ENCODE results near the gene IL18RAP.

Gene IL18RAP, protein sequence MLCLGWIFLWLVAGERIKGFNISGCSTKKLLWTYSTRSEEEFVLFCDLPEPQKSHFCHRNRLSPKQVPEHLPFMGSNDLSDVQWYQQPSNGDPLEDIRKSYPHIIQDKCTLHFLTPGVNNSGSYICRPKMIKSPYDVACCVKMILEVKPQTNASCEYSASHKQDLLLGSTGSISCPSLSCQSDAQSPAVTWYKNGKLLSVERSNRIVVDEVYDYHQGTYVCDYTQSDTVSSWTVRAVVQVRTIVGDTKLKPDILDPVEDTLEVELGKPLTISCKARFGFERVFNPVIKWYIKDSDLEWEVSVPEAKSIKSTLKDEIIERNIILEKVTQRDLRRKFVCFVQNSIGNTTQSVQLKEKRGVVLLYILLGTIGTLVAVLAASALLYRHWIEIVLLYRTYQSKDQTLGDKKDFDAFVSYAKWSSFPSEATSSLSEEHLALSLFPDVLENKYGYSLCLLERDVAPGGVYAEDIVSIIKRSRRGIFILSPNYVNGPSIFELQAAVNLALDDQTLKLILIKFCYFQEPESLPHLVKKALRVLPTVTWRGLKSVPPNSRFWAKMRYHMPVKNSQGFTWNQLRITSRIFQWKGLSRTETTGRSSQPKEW

DNA sequence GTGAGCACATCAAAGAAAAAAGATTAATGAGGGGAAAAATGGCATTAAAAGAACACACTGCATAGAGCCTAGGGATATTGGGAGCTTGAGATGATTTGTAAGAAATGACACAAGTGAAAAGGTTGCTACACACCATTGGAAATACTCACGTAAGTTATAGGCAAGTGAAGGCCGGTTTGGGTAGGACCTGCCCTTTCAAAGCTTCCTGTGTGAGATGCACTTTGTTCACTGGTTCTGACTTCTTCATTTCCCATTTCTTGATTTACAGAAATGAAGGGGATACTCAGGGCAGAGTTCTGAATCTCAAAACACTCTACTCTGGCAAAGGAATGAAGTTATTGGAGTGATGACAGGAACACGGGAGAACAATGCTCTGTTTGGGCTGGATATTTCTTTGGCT lies at the start of gene IL18RAP:
Gene IL18RAP, plus strand, starts transcription at position 251 of the 400 bp plus-strand sequence. Its CDS starts 118 bp downstream, at position 369.
- Histone ChIP-seq H3K36me3 (ENCODE audit: insufficient read depth, low read length) (no peaks in the 10 kb centered on the region), H3K79me2 (ENCODE audit: control insufficient read depth, insufficient read depth, low read length, unreplicated experiment) (no peaks in the 10 kb centered on the region), H2AFZ (ENCODE audit: low read length, unreplicated experiment) (no peak within 1 kb of the TSS), H3K27me3 (ENCODE audit: insufficient read depth, low read length) (peaks cover 49% of the 10 kb centered on the region), H3K4me1 (ENCODE audit: control insufficient read depth, insufficient read depth, low read length, unreplicated experiment) (peaks cover 4% of the 10 kb centered on the region), H3K27ac (ENCODE audit: low read depth, low read length) (no peak within 1 kb of the TSS), H3K4me3 (ENCODE audit: low read depth, low read length) (no peak within 1 kb of the TSS)

DNA sequence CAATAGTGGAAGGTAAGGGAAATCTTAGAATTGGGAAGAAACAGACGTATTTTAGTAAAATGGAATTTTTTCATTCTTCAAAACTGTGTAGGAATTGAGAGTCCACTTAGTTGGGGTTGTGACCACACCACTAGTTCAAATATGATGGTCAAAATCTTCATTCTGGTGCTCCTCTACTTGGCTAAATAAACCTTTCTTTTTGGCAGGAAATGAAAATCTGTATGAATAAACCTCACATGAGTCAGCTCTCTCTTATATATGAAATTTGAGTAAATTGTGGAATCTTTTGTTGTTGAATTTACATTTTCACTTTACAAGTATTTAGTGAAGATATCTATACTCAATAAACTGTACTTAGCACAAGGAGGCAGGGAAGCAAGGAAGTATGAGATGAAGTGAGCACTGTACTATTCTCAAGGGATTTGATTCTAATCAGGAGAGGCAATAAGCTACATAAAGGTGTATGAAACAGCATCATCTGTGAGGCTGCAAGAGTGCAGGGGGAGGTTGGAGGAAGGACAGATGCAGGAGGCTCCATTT lies 46.8 kb upstream of the IL18RAP start:
- H3K36me3 ChIP-seq (ENCODE audit: insufficient read depth, low read length) = peaks cover 3% of the 10 kb centered on the region; the same call in 1 of the 2 replicates
- no peaks in the 10 kb centered on the region for H3K27me3 ChIP-seq (ENCODE audit: insufficient read depth, low read length)
- no peak overlapping the region for H3K27ac ChIP-seq (ENCODE audit: low read depth, low read length)
- H3K4me3 ChIP-seq (ENCODE audit: low read depth, low read length) = no peak overlapping the region
- no peak overlapping the region for H2AFZ ChIP-seq (ENCODE audit: low read length, unreplicated experiment)
- peaks cover 8% of the 10 kb centered on the region for H3K4me1 ChIP-seq (ENCODE audit: control insufficient read depth, insufficient read depth, low read length, unreplicated experiment)
- H3K79me2 ChIP-seq (ENCODE audit: control insufficient read depth, insufficient read depth, low read length, unreplicated experiment) = no peaks in the 10 kb centered on the region

DNA sequence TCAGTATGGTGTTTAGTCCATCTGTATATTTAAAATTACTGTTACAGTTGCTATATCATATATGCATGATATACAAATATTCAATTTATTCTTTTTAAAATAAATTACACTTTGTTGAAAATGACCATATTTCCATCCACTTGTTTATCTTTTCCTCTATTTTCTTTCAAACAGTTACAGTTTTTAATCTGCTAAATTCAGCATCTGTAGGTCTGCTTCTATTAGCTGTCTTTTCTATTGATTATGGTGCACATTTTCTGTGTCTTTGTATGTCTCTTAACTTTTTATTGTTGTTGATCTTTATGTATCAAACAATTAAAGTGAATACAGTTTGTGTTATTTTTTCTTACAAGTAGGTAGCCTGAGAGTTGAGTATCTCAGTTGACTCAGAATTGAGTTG lies 39.2 kb upstream of the IL18RAP start:
- Histone ChIP-seq H3K79me2 (ENCODE audit: control insufficient read depth, insufficient read depth, low read length, unreplicated experiment) (no peaks in the 10 kb centered on the region), H3K27ac (ENCODE audit: low read depth, low read length) (no peak overlapping the region)

DNA sequence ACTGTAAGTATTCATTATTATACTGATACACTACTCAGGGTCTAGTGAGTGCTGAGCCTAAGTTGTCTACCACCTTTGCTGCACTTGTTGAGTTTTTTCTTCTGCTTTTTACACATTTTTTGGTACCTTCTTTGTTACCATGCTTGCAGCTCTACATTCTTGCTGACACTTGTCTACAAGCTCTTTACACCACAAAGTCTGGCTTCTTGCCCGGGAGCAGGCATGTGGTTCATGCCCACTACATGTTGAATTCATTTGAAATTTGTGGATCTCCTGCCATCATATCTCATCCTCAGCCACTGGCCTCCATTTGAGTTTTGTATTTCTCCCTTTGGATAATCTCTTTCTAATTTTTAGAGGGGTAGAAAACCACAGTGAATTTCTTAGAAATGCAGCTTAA lies 37.4 kb upstream of the IL18RAP start:
- no peaks in the 10 kb centered on the region for H3K27me3 ChIP-seq (ENCODE audit: insufficient read depth, low read length)
- H3K79me2 ChIP-seq (ENCODE audit: control insufficient read depth, insufficient read depth, low read length, unreplicated experiment) = no peaks in the 10 kb centered on the region
- H3K27ac ChIP-seq (ENCODE audit: low read depth, low read length) = no peak overlapping the region
- H3K4me1 ChIP-seq (ENCODE audit: control insufficient read depth, insufficient read depth, low read length, unreplicated experiment) = no peaks in the 10 kb centered on the region
- H2AFZ ChIP-seq (ENCODE audit: low read length, unreplicated experiment) = no peak overlapping the region
- no peak overlapping the region for H3K4me3 ChIP-seq (ENCODE audit: low read depth, low read length)
- peaks cover 13% of the 10 kb centered on the region for H3K36me3 ChIP-seq (ENCODE audit: insufficient read depth, low read length)

More for the DNA sequence above, 39.2 kb upstream of the IL18RAP start:
- Histone ChIP-seq H3K4me1 (ENCODE audit: control insufficient read depth, insufficient read depth, low read length, unreplicated experiment) (no peaks in the 10 kb centered on the region), H3K27me3 (ENCODE audit: insufficient read depth, low read length) (no peaks in the 10 kb centered on the region), H3K4me3 (ENCODE audit: low read depth, low read length) (no peak overlapping the region), H2AFZ (ENCODE audit: low read length, unreplicated experiment) (no peak overlapping the region), H3K36me3 (ENCODE audit: insufficient read depth, low read length) (peaks cover 13% of the 10 kb centered on the region)

DNA sequence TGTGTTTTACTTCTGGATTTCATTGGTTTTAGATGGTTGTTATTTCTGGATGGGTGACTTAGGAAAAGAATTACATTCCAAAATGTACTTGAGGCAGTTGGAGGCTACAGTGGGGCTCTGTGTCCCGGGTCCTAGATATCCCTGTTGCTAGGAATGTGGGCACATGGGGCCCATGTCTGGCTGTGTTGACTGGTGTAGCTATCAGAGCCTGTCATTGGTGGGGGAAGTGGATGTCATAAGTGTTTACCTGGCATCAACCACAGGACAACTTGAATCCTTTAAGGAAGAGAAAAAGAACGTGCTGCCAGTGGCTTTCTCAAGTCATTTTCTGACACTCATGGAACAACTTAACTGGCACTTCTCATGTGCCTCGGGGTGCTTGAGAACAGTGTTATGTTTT lies 37.0 kb upstream of the IL18RAP start:
- Histone ChIP-seq H3K36me3 (ENCODE audit: insufficient read depth, low read length) (peaks cover 13% of the 10 kb centered on the region), H3K27me3 (ENCODE audit: insufficient read depth, low read length) (no peaks in the 10 kb centered on the region), H3K27ac (ENCODE audit: low read depth, low read length) (no peak overlapping the region), H3K4me1 (ENCODE audit: control insufficient read depth, insufficient read depth, low read length, unreplicated experiment) (no peaks in the 10 kb centered on the region), H3K4me3 (ENCODE audit: low read depth, low read length) (no peak overlapping the region), H2AFZ (ENCODE audit: low read length, unreplicated experiment) (no peak overlapping the region), H3K79me2 (ENCODE audit: control insufficient read depth, insufficient read depth, low read length, unreplicated experiment) (no peaks in the 10 kb centered on the region)

DNA sequence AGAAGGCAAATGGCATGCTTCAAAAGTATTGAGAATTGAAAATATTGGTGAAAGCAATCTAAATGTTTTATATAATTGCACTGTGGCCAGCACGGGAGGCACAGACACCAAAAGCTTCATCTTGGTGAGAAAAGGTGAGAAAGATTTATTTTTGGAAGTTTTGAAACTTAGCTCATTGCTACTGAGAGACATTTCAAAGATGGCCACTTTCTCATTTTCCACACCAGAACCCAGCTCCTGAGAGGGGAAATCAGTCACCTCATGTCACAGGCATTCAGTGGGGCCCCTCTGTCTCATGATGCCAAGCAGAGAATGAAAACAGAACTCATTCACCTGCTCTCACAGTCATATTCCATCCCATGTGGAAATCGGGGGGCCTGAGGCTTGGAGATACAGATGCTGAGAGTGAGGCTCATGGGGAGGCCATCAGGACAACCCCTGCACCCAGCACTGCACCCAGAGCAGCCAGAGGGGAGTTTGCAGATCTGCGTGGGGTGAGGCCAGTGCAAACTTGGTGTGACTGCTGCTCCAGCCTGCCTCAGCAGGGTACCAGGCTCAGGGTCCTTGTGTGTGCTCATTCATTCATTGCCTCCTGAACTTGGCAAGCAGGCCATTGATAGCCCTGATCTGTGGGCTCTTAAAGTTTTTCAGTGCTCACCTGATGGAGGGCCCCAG lies 36.0 kb upstream of the IL18RAP start:
- Histone ChIP-seq H3K4me1 (ENCODE audit: control insufficient read depth, insufficient read depth, low read length, unreplicated experiment) (no peaks in the 10 kb centered on the region), H2AFZ (ENCODE audit: low read length, unreplicated experiment) (no peak overlapping the region), H3K4me3 (ENCODE audit: low read depth, low read length) (no peak overlapping the region), H3K79me2 (ENCODE audit: control insufficient read depth, insufficient read depth, low read length, unreplicated experiment) (no peaks in the 10 kb centered on the region), H3K27me3 (ENCODE audit: insufficient read depth, low read length) (no peaks in the 10 kb centered on the region), H3K36me3 (ENCODE audit: insufficient read depth, low read length) (peaks cover 13% of the 10 kb centered on the region), H3K27ac (ENCODE audit: low read depth, low read length) (no peak overlapping the region)

DNA sequence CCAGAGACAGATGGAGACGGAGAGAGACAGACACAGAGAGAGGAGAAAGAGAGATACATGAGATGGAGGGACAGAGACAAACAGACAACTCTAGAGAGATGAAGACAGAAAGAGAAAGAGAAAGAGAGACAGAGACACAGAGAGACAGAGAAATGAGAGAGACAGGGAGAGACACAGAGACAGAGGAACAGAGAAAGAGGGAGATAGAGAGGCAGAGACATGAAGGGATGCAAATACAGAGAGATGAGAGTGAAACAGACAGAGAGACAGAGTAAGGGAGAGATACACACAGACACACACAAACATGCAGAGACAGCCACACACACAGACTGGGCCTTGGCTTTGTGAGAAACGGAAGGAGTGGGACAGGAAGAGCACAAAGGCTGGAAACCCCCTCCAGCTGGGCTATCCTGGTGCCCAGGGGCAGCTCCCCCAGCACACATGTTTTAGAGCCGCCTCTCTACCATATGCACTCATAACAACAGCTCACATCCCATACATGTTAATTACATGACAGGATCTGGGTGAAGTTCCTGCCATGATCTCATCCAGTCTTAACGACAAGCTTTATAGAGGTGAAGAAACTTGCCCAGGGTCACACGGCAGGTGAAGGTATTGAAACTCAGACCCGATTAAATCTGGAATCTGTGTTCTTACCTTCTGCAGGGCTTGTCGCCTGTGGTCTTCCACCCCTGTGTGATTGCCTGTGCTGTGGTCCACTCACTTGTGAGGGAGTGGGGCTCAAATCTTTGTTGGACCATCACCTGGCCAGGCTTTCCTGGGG lies 35.0 kb upstream of the IL18RAP start:
- Histone ChIP-seq H2AFZ (ENCODE audit: low read length, unreplicated experiment) (no peak overlapping the region), H3K36me3 (ENCODE audit: insufficient read depth, low read length) (peaks cover 8% of the 10 kb centered on the region; the same call in 1 of the 2 replicates), H3K27ac (ENCODE audit: low read depth, low read length) (no peak overlapping the region), H3K79me2 (ENCODE audit: control insufficient read depth, insufficient read depth, low read length, unreplicated experiment) (no peaks in the 10 kb centered on the region), H3K27me3 (ENCODE audit: insufficient read depth, low read length) (no peaks in the 10 kb centered on the region), H3K4me3 (ENCODE audit: low read depth, low read length) (no peak overlapping the region), H3K4me1 (ENCODE audit: control insufficient read depth, insufficient read depth, low read length, unreplicated experiment) (no peaks in the 10 kb centered on the region)

DNA sequence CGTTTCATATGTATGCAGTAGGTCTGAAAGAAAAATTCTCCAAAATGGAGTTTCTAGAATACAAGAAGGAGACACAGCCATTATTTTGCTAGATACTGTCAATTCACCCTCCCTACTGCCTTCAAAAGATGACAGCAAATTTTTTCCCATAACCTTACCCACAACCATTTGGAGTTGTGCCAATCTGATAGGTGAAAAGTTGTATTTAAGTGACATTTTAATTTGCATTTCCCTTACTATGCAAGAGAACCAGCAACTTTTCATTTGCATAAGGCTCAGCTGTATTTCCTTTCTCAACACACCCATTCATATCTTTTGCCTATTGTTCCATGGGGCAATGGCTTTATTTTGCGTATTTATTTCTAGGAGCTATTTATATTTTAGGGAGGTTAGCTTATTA lies 31.4 kb upstream of the IL18RAP start:
- Histone ChIP-seq H3K4me1 (ENCODE audit: control insufficient read depth, insufficient read depth, low read length, unreplicated experiment) (no peaks in the 10 kb centered on the region), H3K79me2 (ENCODE audit: control insufficient read depth, insufficient read depth, low read length, unreplicated experiment) (no peaks in the 10 kb centered on the region), H3K4me3 (ENCODE audit: low read depth, low read length) (no peak overlapping the region)

DNA sequence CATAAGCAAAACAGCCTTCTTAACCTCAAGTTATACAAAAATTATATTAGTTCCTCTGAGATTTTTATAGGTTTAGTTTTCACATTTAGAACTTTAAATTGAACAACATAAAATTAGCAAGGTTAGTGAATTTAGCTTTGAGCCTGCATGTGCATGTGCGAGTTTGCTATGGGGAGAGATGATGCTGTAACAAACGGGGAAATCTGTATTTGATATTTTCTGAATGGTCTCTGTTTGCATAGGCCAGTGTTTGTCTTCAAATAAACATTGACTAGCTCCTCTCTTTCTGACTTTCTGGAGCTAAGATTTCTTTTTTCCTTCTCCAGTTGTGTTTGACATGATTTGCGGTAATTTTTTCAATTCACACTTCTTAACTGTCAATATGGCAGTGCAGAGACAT lies 30.9 kb upstream of the IL18RAP start:
- H3K4me1 ChIP-seq (ENCODE audit: control insufficient read depth, insufficient read depth, low read length, unreplicated experiment) = no peaks in the 10 kb centered on the region
- no peaks in the 10 kb centered on the region for H3K36me3 ChIP-seq (ENCODE audit: insufficient read depth, low read length)
- no peaks in the 10 kb centered on the region for H3K27me3 ChIP-seq (ENCODE audit: insufficient read depth, low read length)
- no peak overlapping the region for H3K4me3 ChIP-seq (ENCODE audit: low read depth, low read length)
- H3K27ac ChIP-seq (ENCODE audit: low read depth, low read length) = no peak overlapping the region
- no peak overlapping the region for H2AFZ ChIP-seq (ENCODE audit: low read length, unreplicated experiment)
- H3K79me2 ChIP-seq (ENCODE audit: control insufficient read depth, insufficient read depth, low read length, unreplicated experiment) = no peaks in the 10 kb centered on the region

More for the DNA sequence above, 31.4 kb upstream of the IL18RAP start:
- Histone ChIP-seq H3K36me3 (ENCODE audit: insufficient read depth, low read length) (no peaks in the 10 kb centered on the region), H3K27ac (ENCODE audit: low read depth, low read length) (no peak overlapping the region), H2AFZ (ENCODE audit: low read length, unreplicated experiment) (no peak overlapping the region), H3K27me3 (ENCODE audit: insufficient read depth, low read length) (no peaks in the 10 kb centered on the region)

DNA sequence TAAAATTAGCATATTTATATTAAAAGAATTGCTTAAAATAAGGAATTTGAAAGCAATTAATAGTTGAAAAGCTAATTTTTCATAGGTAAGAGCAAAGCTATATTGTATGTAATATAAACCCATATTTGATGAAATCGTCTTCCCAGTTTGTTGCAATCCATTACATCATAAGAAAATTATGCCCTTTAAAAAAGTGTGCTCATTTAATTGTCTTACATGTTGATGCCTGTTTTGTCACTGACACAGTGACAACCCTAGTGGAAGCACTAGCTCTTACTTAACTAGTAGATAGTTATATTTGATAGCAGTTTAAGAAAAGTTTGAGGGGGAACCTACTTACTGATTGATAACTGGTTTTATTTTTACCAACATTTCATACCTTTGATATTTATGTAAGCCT lies 30.0 kb upstream of the IL18RAP start:
- H3K79me2 ChIP-seq (ENCODE audit: control insufficient read depth, insufficient read depth, low read length, unreplicated experiment) = no peaks in the 10 kb centered on the region
- H3K4me3 ChIP-seq (ENCODE audit: low read depth, low read length) = no peak overlapping the region
- H3K27ac ChIP-seq (ENCODE audit: low read depth, low read length) = no peak overlapping the region
- H3K27me3 ChIP-seq (ENCODE audit: insufficient read depth, low read length) = no peaks in the 10 kb centered on the region
- no peak overlapping the region for H2AFZ ChIP-seq (ENCODE audit: low read length, unreplicated experiment)
- no peaks in the 10 kb centered on the region for H3K36me3 ChIP-seq (ENCODE audit: insufficient read depth, low read length)
- H3K4me1 ChIP-seq (ENCODE audit: control insufficient read depth, insufficient read depth, low read length, unreplicated experiment) = no peaks in the 10 kb centered on the region
